Thyroid gland (tissue), 4 donors: Measurements from ENCODE around the gene RAB30. TPM values are rescaled to one million over a fixed set of nuclear protein-coding genes. Genes with fewer than 3 reads are reported as not detected.
"Not testable (repeated sequence)": the region's sequence is repeated elsewhere in the genome, so short reads cannot be mapped to it uniquely, and the experiment has no call there.

Experiments
- DNase-seq, 2 donors: peaks; one replicate each; pipeline ENCODE4 v3.0.0-alpha.2; 2019
- H3K27ac ChIP-seq, 3 donors: fragments of 200-600 bp; sonication (generic); 1 replicate in 2 of 3; 2 replicates in 1 of 3; pipeline ENCODE4 v1.5.1; 2016 to 2019; ENCODE audit warnings: mild to moderate bottlenecking in 1 of 3, moderate library complexity in 1 of 3
- H3K27me3 ChIP-seq: fragments of 200-600 bp; sonication (generic); one replicate; pipeline ENCODE4 v1.5.1; 2019
- H3K36me3 ChIP-seq, 2 donors: fragments of 200-600 bp; sonication (generic); one replicate each; pipeline ENCODE4 v1.5.1; 2016 to 2019
- H3K4me1 ChIP-seq, 2 donors: fragments of 200-600 bp; sonication (generic); one replicate each; pipeline ENCODE4 v1.5.1; 2017 to 2019
- H3K4me3 ChIP-seq, 3 donors: fragments of 200-600 bp; sonication (generic); replicated peaks in 1 of 3; 1 replicate in 2 of 3; 2 replicates in 1 of 3; pipeline ENCODE4 v1.5.1; 2016; ENCODE audit warnings: mild to moderate bottlenecking in 1 of 3
- H3K9me3 ChIP-seq: fragments of 200-600 bp; sonication (generic); one replicate; pipeline ENCODE4 v1.5.1; 2017
- CTCF ChIP-seq, 6 experiments: fragments of 200-600 bp in 3 of 6; fragments of 450-650 bp in 3 of 6; sonication (generic) in 3 of 6; IDR thresholded peaks; one replicate each; pipeline ENCODE4 v1.5.1; 2016 to 2019; ENCODE audit warnings: antibody characterized with exemption in 6 of 6, mild to moderate bottlenecking in 2 of 6, inconsistent platforms in 1 of 6, moderate library complexity in 1 of 6
- POLR2A ChIP-seq, 2 donors: fragments of 450-650 bp; IDR thresholded peaks; one replicate each; pipeline ENCODE4 v1.6.1; 2017; ENCODE audit warnings: antibody characterized with exemption in 2 of 2, mild to moderate bottlenecking in 2 of 2, moderate library complexity in 1 of 2
- WGBS, 2 donors: methylation state at CpG; one replicate each; pipeline ENCODE4 v1.1.5; 2017; 5-methylcytosine and 5-hydroxymethylcytosine counted together
- intact Hi-C: fragments of 100-400 bp; cut with DNase I; formaldehyde crosslinking; loops from one replicate; pipeline ENCODE4 v1.15.1; 2023
- total RNA-seq, 4 donors: library from RNA; depleted of rRNA; stranded (reverse); fragments of >200 nt; gene quantifications; one replicate each; pipeline ENCODE4 v1.2.3, GENCODE V29; 2016

RAB30 gene
- total RNA-seq, 4 donors from 2014 or later = 12.0 to 30.0 (median 22.8) TPM

- H3K4me3 ChIP-seq = no peak overlapping the region
- no peaks in the 10 kb centered on the region for H3K4me1 ChIP-seq
- H3K27me3 ChIP-seq = no peaks in the 10 kb centered on the region
- TF ChIP-seq CTCF (IDR thresholded peaks at IDR 0.05) = no peak
- TF ChIP-seq POLR2A (IDR thresholded peaks at IDR 0.05) = no peak
- intact Hi-C loops = no loop called here
- DNase-seq = no peak
- H3K36me3 ChIP-seq = no peaks in the 10 kb centered on the region
- H3K9me3 ChIP-seq = no peaks in the 10 kb centered on the region
- no peak overlapping the region for H3K27ac ChIP-seq
These were observed 122.3 kb downstream of the RAB30 start for GRCh38 chr11:82949352-82949751.

GRCh38 chr11:82945682-82946081 is 126.0 kb downstream of the RAB30 start:
- intact Hi-C loops = no loop called here
- H3K4me3 ChIP-seq = no peak overlapping the region
- no peaks in the 10 kb centered on the region for H3K27me3 ChIP-seq
- no peaks in the 10 kb centered on the region for H3K4me1 ChIP-seq
- no peaks in the 10 kb centered on the region for H3K36me3 ChIP-seq
- TF ChIP-seq POLR2A (IDR thresholded peaks at IDR 0.05) (no peak), CTCF (IDR thresholded peaks at IDR 0.05) (no peak)
- DNase-seq = no peak
- no peaks in the 10 kb centered on the region for H3K9me3 ChIP-seq
- H3K27ac ChIP-seq = no peak overlapping the region

DNA sequence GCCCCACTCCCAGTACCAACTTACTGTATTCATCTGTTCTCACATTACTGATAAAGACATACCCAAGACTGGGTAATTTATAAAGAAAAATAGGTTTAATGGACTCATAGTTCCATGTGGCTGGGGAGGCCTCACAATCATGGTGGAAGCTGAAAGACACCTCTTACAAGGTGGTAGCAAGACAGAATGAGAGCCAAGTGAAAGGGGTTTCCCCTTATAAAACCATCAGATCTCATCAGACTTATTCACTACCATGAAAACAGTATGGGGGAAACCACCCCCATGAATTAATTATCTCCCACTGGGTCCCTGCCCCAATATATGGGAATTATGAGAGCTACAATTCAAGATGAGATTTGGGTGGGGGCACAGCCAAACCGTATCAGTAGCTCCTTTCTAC is 126.7 kb downstream of the RAB30 start:
- H3K36me3 ChIP-seq, H3K9me3 ChIP-seq, intact Hi-C loops, H3K27me3 ChIP-seq, H3K27ac ChIP-seq, H3K4me1 ChIP-seq, H3K4me3 ChIP-seq, DNase-seq: not testable (repeated sequence)
- WGBS, 2 donors = 54 to 100% methylated on average over 1 of the region's 1 CpG

DNA sequence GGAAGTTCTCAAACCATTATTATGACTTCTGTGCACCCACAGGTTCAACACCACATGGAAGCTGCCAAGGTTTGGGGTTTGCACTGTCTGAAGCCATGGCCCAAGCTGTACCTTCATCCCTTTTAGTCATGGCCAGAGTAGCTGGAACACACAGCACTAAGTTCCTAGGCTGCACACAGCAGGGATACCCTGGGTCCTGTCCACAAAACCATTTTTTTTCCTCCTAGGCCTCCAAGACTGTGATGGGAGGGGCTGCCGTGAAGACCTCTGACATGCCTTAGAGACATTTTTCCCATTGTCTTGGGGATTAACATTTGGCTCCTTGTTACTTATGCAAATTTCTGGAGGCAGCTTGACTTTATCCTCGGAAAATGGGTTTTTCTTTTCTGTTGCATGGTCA is 127.5 kb downstream of the RAB30 start:
- TF ChIP-seq CTCF (IDR thresholded peaks at IDR 0.05) (no peak), POLR2A (IDR thresholded peaks at IDR 0.05) (no peak)
- H3K27me3 ChIP-seq = no peaks in the 10 kb centered on the region
- no peaks in the 10 kb centered on the region for H3K9me3 ChIP-seq
- WGBS, 2 donors = 72 to 81% methylated on average over 2 of the region's 2 CpGs
- H3K4me1 ChIP-seq = no peaks in the 10 kb centered on the region
- intact Hi-C loops = no loop called here
- H3K36me3 ChIP-seq = no peaks in the 10 kb centered on the region
- H3K4me3 ChIP-seq = no peak overlapping the region
- DNase-seq = no peak
- no peak overlapping the region for H3K27ac ChIP-seq

- H3K36me3 ChIP-seq, DNase-seq, H3K4me1 ChIP-seq, H3K4me3 ChIP-seq, H3K9me3 ChIP-seq, intact Hi-C loops, H3K27ac ChIP-seq, H3K27me3 ChIP-seq: not testable (repeated sequence)
- WGBS, 2 donors = 97 to 100% methylated on average over 1 of the region's 1 CpG
These were observed 128.3 kb downstream of the RAB30 start for GRCh38 chr11:82943430-82943829.

- Histone ChIP-seq H3K4me1 (no peaks in the 10 kb centered on the region), H3K4me3 (no peak overlapping the region), H3K9me3 (no peaks in the 10 kb centered on the region), H3K36me3 (no peaks in the 10 kb centered on the region), H3K27me3 (no peaks in the 10 kb centered on the region), H3K27ac (no peak overlapping the region)
- intact Hi-C loops = no loop called here
- no peak for DNase-seq
- 86 to 100% methylated on average over 1 to 2 of the region's 2 CpGs for WGBS, 2 donors
- no peak for TF ChIP-seq POLR2A (IDR thresholded peaks at IDR 0.05)
- TF ChIP-seq CTCF (IDR thresholded peaks at IDR 0.05) = no peak
These were observed 129.3 kb downstream of the RAB30 start for GRCh38 chr11:82942376-82942775.
